Measurements from ENCODE around the gene PKNOX2. TPM values are rescaled to one million over a fixed set of nuclear protein-coding genes. Genes with fewer than 3 reads are reported as not detected.

Gene PKNOX2
- total and polyA plus RNA-seq, 9 of the 15 experiments (the other 6 are each of a cell fraction or from before 2014, with no cell fraction given), result not detected

GRCh38 chr11:125247431-125247830 lies 82.9 kb downstream of the PKNOX2 start:
- H3K4me3 ChIP-seq, result no peak overlapping the region
- no peaks in the 10 kb centered on the region for H3K79me2 ChIP-seq (ENCODE audit: control insufficient read depth, insufficient read depth, low read length)
- H4K20me1 ChIP-seq (replicated peaks; ENCODE audit: control insufficient read depth, insufficient read depth, low read length), result no peaks in the 10 kb centered on the region; the same call in 1 of the 2 replicates
- POLR2A ChIA-PET, result interaction anchor here (0.8 kb wide), 1 partner anchor 151 kb away, joined by 3 read pairs; no protein-coding TSS in a partner anchor
- no peaks in the 10 kb centered on the region for H3K36me3 ChIP-seq (ENCODE audit: control insufficient read depth, insufficient read depth, low read length)
- peaks cover 4 to 33% of the 10 kb centered on the region in 2 experiments; a peak in 2 of 5 replicates for H3K27me3 ChIP-seq (ENCODE audit: control insufficient read depth in 2 of 2, insufficient read depth in 2 of 2, low read length in 2 of 2)
- in situ Hi-C loops (cut with MboI), result no loop called here
- no peaks in the 10 kb centered on the region; a peak in 1 of 5 replicates for H3K4me1 ChIP-seq (replicated peaks in 1 of 2; ENCODE audit: control insufficient read depth in 2 of 2, insufficient read depth in 2 of 2, low read length in 2 of 2)
- no peak overlapping the region for H3K9ac ChIP-seq (ENCODE audit: insufficient read depth in 1 of 2, low read depth in 2 of 2, low read length in 2 of 2)
- no peak for TF ChIP-seq CHD2 (IDR thresholded peaks at IDR 0.05; ENCODE audit: low read depth, low read length)
- no peak for TF ChIP-seq ZNF668 (CRISPR knock-in tag; IDR thresholded peaks at IDR 0.05)
- TF ChIP-seq ZBTB8A (IDR thresholded peaks at IDR 0.05; ENCODE audit: partially characterized antibody), result no peak
- no peak for TF ChIP-seq FOXK2 (conservative IDR thresholded peaks at IDR 0.05 in 1 of 2, IDR thresholded peaks at IDR 0.05 in 1 of 2; ENCODE audit: low read depth in 2 of 2)
- TF ChIP-seq ARID3A (IDR thresholded peaks at IDR 0.05; ENCODE audit: borderline replicate concordance, low read depth, low read length), result no peak
- no peak for TF ChIP-seq CHD1 (IDR thresholded peaks at IDR 0.05; ENCODE audit: low read length)
- no peak for TF ChIP-seq SRSF3 (IDR thresholded peaks at IDR 0.05; ENCODE audit: insufficient read depth, low read length)
- no TSS peak for BruUV-seq (replicated peaks)
- H3K27ac ChIP-seq (ENCODE audit: extremely low read depth, low read depth, low read length), result no peak overlapping the region
- intact Hi-C loops (cut with micrococcal nuclease), result no loop called here
- H2AFZ ChIP-seq (ENCODE audit: low read depth, low read length), result no peak overlapping the region
- no peak for FAIRE-seq
- DNase-seq (ENCODE audit: extremely low read depth in 1 of 4, low spot score in 3 of 4), result no peak
- no peaks in the 10 kb centered on the region for H3K9me1 ChIP-seq (ENCODE audit: control insufficient read depth, insufficient read depth, low read length)
- CTCF ChIA-PET (ENCODE audit: low intra/inter-chr PET ratio), result no interaction called here
- no peaks in the 10 kb centered on the region for H3K9me3 ChIP-seq (replicated peaks; ENCODE audit: control insufficient read depth, insufficient read depth, low read depth, low read length)
- ATAC-seq, result no peak
- WGBS (ENCODE audit: insufficient coverage, low coverage, missing lambda C conversion rate), result 9% methylated on average over 2 of the region's 2 CpGs
- no peak overlapping the region for H3K4me2 ChIP-seq (ENCODE audit: insufficient read depth, low read length)
